MM.1S (cell line): Measurements from ENCODE around the gene LIN7A.

Source experiments
- DNase-seq: peaks from one replicate; pipeline ENCODE4 v3.0.0-alpha.2; 2015
- H2AFZ ChIP-seq: fragments of 300-600 bp; sonication (generic); 2 replicates; pipeline ENCODE4 v1.6.0; 2016; ENCODE audit warnings: antibody characterized with exemption, low read length
- H3F3A ChIP-seq: fragments of 300-600 bp; sonication (generic); 2 replicates; pipeline ENCODE4 v1.6.1; 2016; ENCODE audit warnings: mild to moderate bottlenecking, antibody characterized with exemption, low read length, moderate library complexity, mixed read lengths; ENCODE audit not compliant: insufficient read depth
- H3K27ac ChIP-seq: fragments of 300-600 bp; sonication (generic); 2 replicates; pipeline ENCODE4 v1.5.1; 2016; ENCODE audit warnings: mild to moderate bottlenecking, low read length
- H3K27me3 ChIP-seq: fragments of 300-600 bp; sonication (generic); replicated peaks from 2 replicates; pipeline ENCODE4 v1.6.0; 2016; ENCODE audit warnings: low read length; ENCODE audit not compliant: insufficient read depth
- H3K36me3 ChIP-seq: fragments of 300-600 bp; sonication (generic); replicated peaks from 2 replicates; pipeline ENCODE4 v1.6.1; 2016; ENCODE audit warnings: mild to moderate bottlenecking, low read length, mixed read lengths; ENCODE audit not compliant: insufficient read depth
- H3K4me1 ChIP-seq: fragments of 300-600 bp; sonication (generic); 2 replicates; pipeline ENCODE4 v1.6.1; 2016; ENCODE audit warnings: low read length, mixed read lengths
- H3K4me2 ChIP-seq: fragments of 300-600 bp; sonication (generic); 2 replicates; pipeline ENCODE4 v1.6.0; 2016; ENCODE audit warnings: low read depth, low read length
- H3K4me3 ChIP-seq: fragments of 300-600 bp; sonication (generic); 2 replicates; pipeline ENCODE4 v1.5.1; 2016; ENCODE audit warnings: low read length, mixed read lengths
- H3K79me2 ChIP-seq: fragments of 300-600 bp; sonication (generic); 2 replicates; pipeline ENCODE4 v1.6.1; 2016; ENCODE audit warnings: mixed run types, low read length, mixed read lengths
- H3K9ac ChIP-seq: fragments of 300-600 bp; sonication (generic); 2 replicates; pipeline ENCODE4 v1.6.1; 2016; ENCODE audit warnings: low read length, mixed read lengths
- H3K9me2 ChIP-seq: fragments of 300-600 bp; sonication (generic); replicated peaks from 2 replicates; pipeline ENCODE4 v1.6.1; 2016; ENCODE audit warnings: mild to moderate bottlenecking, low read length, mixed read lengths; ENCODE audit not compliant: insufficient read depth
- H3K9me3 ChIP-seq: fragments of 300-600 bp; sonication (generic); replicated peaks from 2 replicates; pipeline ENCODE4 v1.6.1; 2016; ENCODE audit warnings: mild to moderate bottlenecking, low read length, mixed read lengths; ENCODE audit not compliant: insufficient read depth
- H4K20me1 ChIP-seq: fragments of 300-600 bp; sonication (generic); 2 replicates; pipeline ENCODE4 v1.6.1; 2016; ENCODE audit warnings: mild to moderate bottlenecking, low read length, moderate library complexity, mixed read lengths; ENCODE audit not compliant: insufficient read depth
- CTCF ChIP-seq: fragments of 300-600 bp; sonication (generic); IDR thresholded peaks from 2 replicates; pipeline ENCODE4 v1.5.1; 2016; ENCODE audit warnings: antibody characterized with exemption, low read length, mixed read lengths
- EZH2 ChIP-seq: fragments of 300-600 bp; sonication (generic); optimal IDR thresholded peaks from 2 replicates; pipeline ENCODE3; 2017; ENCODE audit warnings: low read depth, mild to moderate bottlenecking, antibody characterized with exemption, low read length, mixed read lengths
- EZH2phosphoT487 ChIP-seq: fragments of 300-600 bp; sonication (generic); IDR thresholded peaks from 2 replicates; pipeline ENCODE4 v1.6.1; 2018; ENCODE audit warnings: antibody characterized with exemption, low read length

LIN7A gene

GRCh38 chr12:80868576-80868975 lies 69.2 kb downstream of the LIN7A start:
- H3F3A ChIP-seq, result no peaks in the 10 kb centered on the region
- H3K9ac ChIP-seq, result no peak overlapping the region
- no peak overlapping the region for H3K27ac ChIP-seq
- H3K4me2 ChIP-seq, result no peak overlapping the region
- H3K79me2 ChIP-seq, result no peaks in the 10 kb centered on the region
- no peak overlapping the region for H3K4me3 ChIP-seq
- H3K9me3 ChIP-seq, result no peaks in the 10 kb centered on the region
- H3K9me2 ChIP-seq, result no peaks in the 10 kb centered on the region
- H4K20me1 ChIP-seq, result no peaks in the 10 kb centered on the region
- no peaks in the 10 kb centered on the region for H3K4me1 ChIP-seq
- no peaks in the 10 kb centered on the region for H3K36me3 ChIP-seq
- DNase-seq, result no peak
- H3K27me3 ChIP-seq, result no peaks in the 10 kb centered on the region
- H2AFZ ChIP-seq, result no peak overlapping the region
- no peak for TF ChIP-seq EZH2phosphoT487
- no peak for TF ChIP-seq CTCF
- TF ChIP-seq EZH2, result no peak

GRCh38 chr12:80867941-80868340 lies 69.8 kb downstream of the LIN7A start:
- H3K4me1 ChIP-seq, result no peaks in the 10 kb centered on the region
- no peaks in the 10 kb centered on the region for H3K9me3 ChIP-seq
- no peaks in the 10 kb centered on the region for H3K36me3 ChIP-seq
- H3F3A ChIP-seq, result no peaks in the 10 kb centered on the region
- H3K9ac ChIP-seq, result no peak overlapping the region
- TF ChIP-seq EZH2phosphoT487, result no peak
- no peak for TF ChIP-seq EZH2
- TF ChIP-seq CTCF, result no peak
- H3K79me2 ChIP-seq, result no peaks in the 10 kb centered on the region
- no peak overlapping the region for H3K27ac ChIP-seq
- H3K4me3 ChIP-seq, result no peak overlapping the region
- H4K20me1 ChIP-seq, result no peaks in the 10 kb centered on the region
- no peak overlapping the region for H3K4me2 ChIP-seq
- DNase-seq, result no peak
- H3K27me3 ChIP-seq, result no peaks in the 10 kb centered on the region
- no peaks in the 10 kb centered on the region for H3K9me2 ChIP-seq
- no peak overlapping the region for H2AFZ ChIP-seq

GRCh38 chr12:80864046-80864735 lies 73.5 kb downstream of the LIN7A start:
- Histone ChIP-seq H3K9me2 (no peaks in the 10 kb centered on the region), H2AFZ (no peak overlapping the region), H3K9ac (no peak overlapping the region), H4K20me1 (no peaks in the 10 kb centered on the region), H3K4me2 (no peak overlapping the region), H3K36me3 (no peaks in the 10 kb centered on the region), H3K9me3 (no peaks in the 10 kb centered on the region), H3K27ac (no peak overlapping the region), H3K4me3 (no peak overlapping the region), H3K4me1 (no peaks in the 10 kb centered on the region), H3K27me3 (no peaks in the 10 kb centered on the region), H3F3A (no peaks in the 10 kb centered on the region), H3K79me2 (no peaks in the 10 kb centered on the region)
- TF ChIP-seq EZH2, result no peak
- TF ChIP-seq EZH2phosphoT487, result no peak
- no peak for TF ChIP-seq CTCF
- DNase-seq, result no peak
